HG03432 (cell line): ENCODE data around the gene EPHA4.
"Not testable (repeated sequence)": the region's sequence is repeated elsewhere in the genome, so short reads cannot be mapped to it uniquely, and the experiment has no call there.

Source experiments
- ATAC-seq: cut with Tn5 transposase; IDR thresholded peaks from one replicate; pipeline ENCODE4 v1.9.1; 2021; ENCODE audit warnings: mild to moderate bottlenecking, moderate library complexity; ENCODE audit not compliant: unreplicated experiment

Gene EPHA4

DNA sequence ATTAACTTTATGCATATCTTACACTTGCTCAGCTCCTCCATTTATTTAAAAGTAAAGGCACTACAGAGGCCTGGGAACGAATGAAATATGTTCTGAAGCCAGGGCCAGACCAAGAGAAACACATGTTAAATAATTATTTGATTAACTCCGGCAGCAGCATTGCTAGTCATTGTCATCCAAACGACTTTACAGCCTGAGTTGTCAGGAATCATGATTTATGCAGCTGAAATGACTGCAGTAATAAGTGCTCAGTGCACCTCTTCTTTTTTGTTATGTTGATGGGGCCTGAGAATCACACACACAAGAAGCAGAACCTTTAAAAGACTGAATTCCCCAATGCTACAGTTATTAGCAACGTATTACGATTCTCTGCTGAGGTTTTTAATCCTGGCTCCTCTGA is 58.9 kb downstream of the EPHA4 start:
- ATAC-seq: no peak

GRCh38 chr2:221511325-221511724 is 60.8 kb downstream of the EPHA4 start:
- not testable (repeated sequence) for ATAC-seq

- ATAC-seq: no peak
These were observed 65.6 kb downstream of the EPHA4 start for GRCh38 chr2:221506469-221506868.

GRCh38 chr2:221505605-221506004 is 66.5 kb downstream of the EPHA4 start:
- no peak for ATAC-seq

GRCh38 chr2:221504905-221505304 is 67.2 kb downstream of the EPHA4 start:
- no peak for ATAC-seq

- no peak for ATAC-seq
These were observed 68.1 kb downstream of the EPHA4 start for GRCh38 chr2:221503965-221504364.

DNA sequence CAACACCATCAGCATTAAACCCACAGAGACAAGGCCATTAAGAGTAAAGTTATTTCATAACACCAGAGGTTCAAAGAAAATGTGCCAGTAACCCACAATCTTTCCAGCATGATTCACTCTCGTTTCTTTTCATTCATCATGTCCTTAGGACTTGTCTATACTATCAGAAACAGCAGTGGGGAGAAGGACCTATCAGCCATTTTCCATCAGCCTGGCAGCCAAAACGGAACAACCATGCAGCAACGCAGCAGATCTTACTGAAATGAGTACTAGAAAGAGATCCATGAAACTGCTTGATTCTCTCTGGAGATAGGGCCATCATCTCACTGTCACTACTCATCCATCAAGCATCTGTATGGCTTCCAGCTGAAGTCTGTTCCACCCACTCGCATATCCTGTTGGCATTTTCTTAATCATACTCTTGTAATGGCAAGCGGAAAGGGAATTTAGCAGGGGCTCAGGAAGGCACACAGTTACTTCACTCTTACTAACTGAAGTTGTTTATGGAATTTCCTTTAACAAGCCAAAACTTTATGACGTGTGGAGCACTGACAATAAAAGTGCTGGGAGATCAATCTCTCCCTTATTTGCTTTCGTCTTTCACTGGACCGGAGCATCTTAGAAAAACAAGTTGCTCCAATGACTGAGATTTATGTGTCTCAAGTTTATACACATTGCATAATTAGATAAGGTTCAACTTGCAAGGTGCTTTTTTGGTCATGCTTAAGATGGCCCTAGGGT is 69.7 kb downstream of the EPHA4 start:
- no peak for ATAC-seq

DNA sequence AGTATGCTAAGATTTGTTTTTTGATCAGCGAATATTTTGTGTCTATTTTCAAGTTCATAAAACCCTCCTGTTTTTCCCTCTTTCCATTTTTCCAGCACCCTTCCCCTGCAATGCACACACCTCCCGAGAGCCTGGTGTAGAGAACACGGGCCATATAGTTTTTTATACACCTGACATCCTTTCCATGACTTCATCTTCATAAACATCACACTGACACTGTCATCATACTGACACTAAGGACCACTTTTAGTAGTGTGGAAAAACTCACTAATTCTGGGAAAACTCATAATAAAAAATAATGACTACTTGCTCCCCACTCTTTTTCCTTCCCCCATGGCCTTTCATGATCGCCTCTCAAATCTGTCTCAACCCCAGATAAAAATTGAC is 70.2 kb downstream of the EPHA4 start:
- ATAC-seq: no peak

DNA sequence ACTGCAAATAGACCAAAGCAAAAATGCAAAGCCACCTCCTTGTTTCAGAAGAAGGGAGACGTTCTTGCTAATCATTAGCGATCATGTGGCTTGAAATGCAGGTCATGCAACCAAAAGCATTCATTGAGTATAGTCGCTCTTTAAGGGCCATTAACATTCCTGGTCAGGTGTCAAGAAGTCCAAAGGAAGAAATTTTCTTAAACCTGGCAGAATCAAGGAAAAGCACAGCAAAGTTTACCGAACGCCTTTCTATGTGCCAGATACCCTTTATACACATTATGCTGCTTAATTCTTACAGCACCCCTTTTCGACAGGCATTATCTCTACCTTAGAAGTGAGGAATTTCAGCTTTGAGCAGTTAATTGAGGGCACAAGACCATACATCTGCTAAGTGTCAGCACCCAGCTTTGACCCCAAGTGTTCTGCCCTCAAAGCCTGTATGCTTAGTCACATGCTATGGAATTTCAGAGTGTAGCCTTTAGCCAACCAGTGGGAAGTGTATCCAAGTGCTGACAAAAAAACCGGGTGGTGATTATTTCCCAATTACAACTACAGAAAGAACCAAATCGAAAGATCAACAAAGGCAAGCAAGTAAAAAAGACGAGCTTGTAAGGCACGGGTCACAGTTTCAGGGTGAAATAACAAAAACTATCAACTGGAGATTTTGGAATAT is 70.8 kb downstream of the EPHA4 start:
- ATAC-seq: no peak

DNA sequence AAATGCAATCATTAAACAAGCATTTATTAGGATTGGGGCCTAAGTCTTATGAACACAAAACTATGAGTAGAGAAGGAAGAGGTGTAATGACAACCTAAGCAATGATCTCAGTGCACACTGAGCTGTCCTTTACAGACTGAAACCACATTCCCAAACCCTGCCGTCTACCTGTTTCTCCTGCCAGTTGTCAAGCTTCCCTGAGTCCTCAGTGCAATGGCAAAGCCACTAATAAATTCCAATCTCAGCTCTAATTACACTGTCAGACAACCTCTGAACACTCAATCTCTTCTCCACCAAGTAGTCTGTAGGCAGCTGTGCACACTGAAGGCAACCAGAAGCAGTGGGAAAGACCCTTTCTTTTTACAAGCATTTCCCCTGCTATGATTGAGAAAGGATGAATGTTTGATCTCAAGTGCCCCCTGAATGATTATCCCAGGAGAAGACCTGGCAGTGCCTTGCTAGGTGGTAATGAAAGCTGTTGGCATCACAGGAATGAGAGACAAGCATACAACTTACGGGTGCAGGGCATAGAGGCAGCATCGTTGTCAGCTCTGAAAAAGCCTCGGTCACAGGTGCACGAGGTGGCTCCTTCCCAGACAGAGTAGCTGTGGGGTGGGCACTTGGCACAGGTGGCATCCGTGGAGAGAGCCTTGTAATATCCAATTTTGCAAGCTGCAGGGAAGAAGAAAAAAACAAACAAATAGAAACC is 71.4 kb downstream of the EPHA4 start:
- no peak for ATAC-seq

- no peak for ATAC-seq
These were observed 76.4 kb downstream of the EPHA4 start for GRCh38 chr2:221495731-221496130.

- no peak for ATAC-seq
These were observed 77.5 kb downstream of the EPHA4 start for GRCh38 chr2:221494556-221494955.

DNA sequence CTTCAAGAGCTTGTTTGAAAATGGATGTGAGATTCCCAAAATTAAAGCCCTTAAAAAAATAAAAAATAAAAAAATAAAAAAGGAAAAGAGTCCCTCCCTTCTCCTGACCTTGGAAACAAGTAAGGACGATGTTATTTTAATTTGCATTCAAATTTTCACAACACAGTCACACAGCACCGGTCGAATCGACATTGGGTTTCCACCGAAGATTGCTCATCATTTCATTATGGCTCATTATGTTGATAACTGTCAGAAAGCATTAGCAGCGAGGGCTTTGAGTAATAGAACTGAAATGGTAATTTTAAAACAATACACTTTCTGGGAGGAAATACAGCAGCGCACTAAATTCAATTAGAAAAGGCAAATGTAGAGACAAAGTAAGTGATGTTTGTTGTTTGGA is 78.7 kb downstream of the EPHA4 start:
- no peak for ATAC-seq

GRCh38 chr2:221492636-221493035 is 79.5 kb downstream of the EPHA4 start:
- ATAC-seq: no peak

- no peak for ATAC-seq
These were observed 81.5 kb downstream of the EPHA4 start for GRCh38 chr2:221490506-221491060.

DNA sequence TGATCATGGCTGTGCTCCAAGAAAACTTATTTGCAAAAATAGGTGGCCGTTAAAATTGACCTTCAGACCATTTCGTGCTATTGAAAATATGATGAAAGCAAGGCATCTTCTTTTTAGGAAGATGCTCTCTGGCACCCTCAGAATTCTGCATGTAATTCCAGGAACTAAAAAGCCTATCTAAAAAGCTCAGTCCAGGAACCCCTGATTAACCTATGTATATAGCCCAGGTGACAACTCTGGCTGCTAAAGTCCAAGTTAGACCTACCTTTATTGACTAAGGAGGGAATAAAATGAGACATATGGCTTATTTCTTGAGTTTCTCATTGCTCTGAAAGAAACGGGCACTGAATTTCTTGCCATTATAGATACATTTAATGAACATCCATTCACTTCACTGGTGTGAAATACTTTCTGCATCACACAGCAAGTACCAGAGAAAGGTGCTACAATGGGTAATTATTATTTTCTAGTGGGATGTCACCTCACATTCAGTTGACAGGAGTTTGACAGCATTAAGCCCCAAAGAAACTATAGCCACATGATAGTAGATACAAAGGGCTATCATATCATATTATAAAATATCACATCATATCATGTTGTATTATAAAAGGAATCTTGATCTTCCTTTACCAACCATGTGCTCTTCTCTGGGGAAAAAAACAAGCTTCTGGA is 83.8 kb downstream of the EPHA4 start:
- no peak for ATAC-seq

GRCh38 chr2:221486106-221486505 is 86.0 kb downstream of the EPHA4 start:
- no peak for ATAC-seq

- no peak for ATAC-seq
These were observed 86.6 kb downstream of the EPHA4 start for GRCh38 chr2:221485503-221485870.

GRCh38 chr2:221484761-221485502 is 87.2 kb downstream of the EPHA4 start:
- ATAC-seq: no peak

DNA sequence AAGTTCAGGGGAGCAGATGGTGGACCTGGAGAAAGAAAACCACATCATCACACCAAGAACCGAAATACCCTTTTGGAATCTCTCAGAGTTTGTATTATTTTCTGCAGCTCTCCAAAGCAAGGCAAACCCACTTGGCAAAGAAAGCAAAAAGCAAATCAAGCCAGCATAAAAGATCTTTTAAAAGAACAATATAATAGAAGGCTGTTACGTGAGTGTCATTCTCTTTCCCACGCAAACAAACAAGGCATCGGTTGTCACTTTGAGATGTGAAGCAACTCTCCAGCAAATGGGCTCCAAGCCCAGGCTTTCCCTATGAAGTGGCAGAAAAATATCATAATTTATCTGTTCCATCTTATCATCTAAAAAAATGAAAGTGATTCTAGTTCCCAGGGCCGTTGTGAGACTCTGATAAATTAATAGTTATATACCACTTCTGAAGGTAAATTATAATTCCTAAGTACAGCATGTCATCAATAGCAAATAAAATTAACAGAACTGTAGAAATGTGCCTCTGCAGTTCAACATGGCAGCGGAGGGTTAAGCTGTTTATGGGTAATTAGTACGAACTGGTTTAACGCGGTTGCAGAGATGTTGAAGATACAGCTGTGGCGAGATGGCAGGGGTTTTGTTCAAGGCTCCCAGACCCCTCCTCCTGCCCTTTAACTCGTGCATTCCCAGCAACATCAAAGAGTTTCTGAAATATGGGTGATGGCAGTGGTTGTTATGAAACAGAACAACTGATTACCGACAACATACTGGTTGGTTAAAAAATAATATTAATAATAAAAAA is 89.2 kb downstream of the EPHA4 start:
- ATAC-seq: no peak
